Naive thymus-derived CD8-positive, alpha-beta T cell (primary cell): ENCODE data around the gene SGTA. TPM values are rescaled to one million over a fixed set of nuclear protein-coding genes. Genes with fewer than 3 reads are reported as not detected.

Experiments
- ATAC-seq, 2 donors: fragments of 150-1000 bp; cut with Tn5 transposase in 1 of 2; sonication (Bioruptor Pico), chemical (Tn5 transposase) in 1 of 2; 1 replicate in 1 of 2; 2 replicates in 1 of 2; pipeline ENCODE4 v1.10.0; 2021; ENCODE audit warnings: mild to moderate bottlenecking in 2 of 2, moderate library complexity in 2 of 2
- POLR2A ChIA-PET: fragments of 350-600 bp; sonication (Branson Sonifier 250); formaldehyde crosslinking; loops from one replicate; lab custom pipeline; 2021; ENCODE audit warnings: antibody characterized with exemption; lab: Charles Lee
- DNase-seq, 10 donors: peaks; one replicate each; pipeline versions ENCODE4 v3.0.0 to v3.0.0-alpha.2; 2020 to 2022
- H3K27ac Mint-ChIP-seq, 10 donors: one replicate each; pipeline ENCODE4 v1.8.0; 2020 to 2022; ENCODE audit warnings: mild to moderate bottlenecking in 10 of 10, mixed read lengths in 10 of 10, moderate library complexity in 4 of 10, inconsistent platforms in 1 of 10
- H3K27me3 Mint-ChIP-seq, 5 donors: one replicate each; pipeline ENCODE4 v1.8.0; 2021 to 2022; ENCODE audit warnings: mixed read lengths in 5 of 5
- H3K36me3 Mint-ChIP-seq, 3 donors: one replicate each; pipeline ENCODE4 v1.8.0; 2020 to 2022; ENCODE audit warnings: mixed read lengths in 3 of 3, mild to moderate bottlenecking in 2 of 3, inconsistent platforms in 1 of 3
- H3K4me1 Mint-ChIP-seq, 4 donors: one replicate each; pipeline ENCODE4 v1.8.0; 2021 to 2022; ENCODE audit warnings: mixed read lengths in 4 of 4
- H3K4me3 Mint-ChIP-seq, 10 donors: one replicate each; pipeline ENCODE4 v1.8.0; 2020 to 2022; ENCODE audit warnings: mild to moderate bottlenecking in 10 of 10, mixed read lengths in 10 of 10, moderate library complexity in 6 of 10, inconsistent platforms in 1 of 10
- H3K9me3 Mint-ChIP-seq, 9 donors: one replicate each; pipeline ENCODE4 v1.8.0; 2020 to 2022; ENCODE audit warnings: mixed read lengths in 9 of 9, mild to moderate bottlenecking in 3 of 9, inconsistent platforms in 1 of 9, moderate library complexity in 1 of 9
- polyA plus RNA-seq, 3 donors: library from polyadenylated mRNA; unstranded; fragments of 300-500 nt; fragmentation: Illumina TruSeq; gene quantifications; one replicate each; pipeline ENCODE4 v1.2.3, GENCODE V29; 2021
- total RNA-seq, 8 experiments: library from RNA in 2 of 8; stranded (reverse) in 2 of 8; gene quantifications; one replicate each; pipeline ENCODE4 v1.2.3 and lab custom pipeline; 2021 to 2026

Gene SGTA
- total and polyA plus RNA-seq, 5 experiments from 2014 or later, result 23.4 to 37.0 (median 33.8) TPM

DNA sequence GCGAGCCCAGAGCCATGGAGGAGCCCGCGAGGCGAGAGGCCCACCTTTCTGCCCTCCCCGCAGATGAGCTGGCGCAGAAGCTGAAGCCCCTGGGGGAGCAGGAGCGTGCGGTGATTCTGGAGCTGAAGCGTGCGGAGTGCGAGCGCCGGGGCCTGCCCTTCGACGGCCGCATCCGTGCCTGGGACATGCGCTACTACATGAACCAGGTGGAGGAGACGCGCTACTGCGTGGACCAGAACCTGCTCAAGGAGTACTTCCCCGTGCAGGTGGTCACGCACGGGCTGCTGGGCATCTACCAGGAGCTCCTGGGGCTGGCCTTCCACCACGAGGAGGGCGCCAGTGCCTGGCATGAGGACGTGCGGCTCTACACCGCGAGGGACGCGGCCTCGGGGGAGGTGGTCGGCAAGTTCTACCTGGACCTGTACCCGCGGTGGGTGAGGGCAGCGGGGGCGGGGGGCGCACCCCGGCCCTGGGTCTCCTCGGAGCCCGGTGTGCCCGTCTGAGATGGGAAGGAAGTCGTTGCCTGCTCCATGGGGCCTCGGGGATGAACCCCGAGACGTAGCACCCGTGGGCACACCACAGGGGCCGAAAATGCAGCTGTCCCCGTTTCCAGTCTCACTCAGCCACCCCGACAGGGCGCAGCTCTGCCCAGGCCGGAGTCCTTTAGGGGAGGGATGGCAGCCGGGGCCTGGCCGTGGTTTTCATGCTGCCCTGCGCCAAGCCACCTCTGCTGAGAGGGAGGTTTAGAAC is 24.5 kb upstream of the SGTA start:
- Mint-ChIP-seq H3K36me3 (peaks cover 0 to 28% (median 8%) of the 10 kb centered on the region in 3 donors), H3K4me3 (no peak overlapping the region), H3K27me3 (no peaks in the 10 kb centered on the region), H3K9me3 (no peaks in the 10 kb centered on the region), H3K4me1 (peaks cover 0 to 2% (median under 1%) of the 10 kb centered on the region in 4 donors), H3K27ac (no peak overlapping the region)
- ATAC-seq (no peak), DNase-seq (no peak)
- POLR2A ChIA-PET, result interaction anchor here (0.7 kb wide), 1 partner anchor 12 kb away, joined by 3 read pairs; no protein-coding TSS in a partner anchor

DNA sequence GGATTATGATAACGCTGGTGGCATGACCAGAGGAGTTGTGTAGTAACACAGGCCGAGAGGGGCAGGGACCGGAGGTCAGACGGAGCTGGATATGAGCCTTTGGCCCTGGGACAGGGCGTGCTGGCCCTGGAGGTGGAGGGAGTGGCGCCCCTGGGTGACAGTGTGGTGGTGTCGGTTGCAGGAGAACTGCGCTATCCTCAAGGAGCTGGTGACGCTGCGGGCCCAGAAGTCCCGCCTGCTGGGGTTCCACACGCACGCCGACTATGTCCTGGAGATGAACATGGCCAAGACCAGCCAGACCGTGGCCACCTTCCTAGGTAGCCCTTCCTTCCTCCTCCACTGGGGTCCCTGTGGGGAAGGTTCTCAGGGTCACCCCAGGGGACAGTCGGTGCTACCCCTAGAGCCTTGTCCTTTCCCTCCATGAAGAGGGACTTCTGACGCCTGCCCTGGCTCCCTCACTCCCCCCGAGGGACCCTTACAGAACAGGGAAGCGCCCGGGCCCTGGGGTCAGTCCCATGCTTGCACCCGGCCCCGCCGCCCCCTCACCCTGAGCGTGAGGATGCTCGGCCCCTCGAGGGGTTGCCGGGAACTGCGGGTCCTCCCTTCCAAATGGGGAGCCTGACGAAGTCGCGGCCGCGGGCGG is 23.8 kb upstream of the SGTA start:
- ATAC-seq, result no peak
- POLR2A ChIA-PET, result no interaction called here
- no peak for DNase-seq
- Mint-ChIP-seq H3K4me3 (no peak overlapping the region), H3K9me3 (no peaks in the 10 kb centered on the region), H3K4me1 (peaks cover 0 to 4% (median 1%) of the 10 kb centered on the region in 4 donors), H3K27ac (no peak overlapping the region), H3K27me3 (no peaks in the 10 kb centered on the region), H3K36me3 (peaks cover 0 to 31% (median 10%) of the 10 kb centered on the region in 3 donors)

DNA sequence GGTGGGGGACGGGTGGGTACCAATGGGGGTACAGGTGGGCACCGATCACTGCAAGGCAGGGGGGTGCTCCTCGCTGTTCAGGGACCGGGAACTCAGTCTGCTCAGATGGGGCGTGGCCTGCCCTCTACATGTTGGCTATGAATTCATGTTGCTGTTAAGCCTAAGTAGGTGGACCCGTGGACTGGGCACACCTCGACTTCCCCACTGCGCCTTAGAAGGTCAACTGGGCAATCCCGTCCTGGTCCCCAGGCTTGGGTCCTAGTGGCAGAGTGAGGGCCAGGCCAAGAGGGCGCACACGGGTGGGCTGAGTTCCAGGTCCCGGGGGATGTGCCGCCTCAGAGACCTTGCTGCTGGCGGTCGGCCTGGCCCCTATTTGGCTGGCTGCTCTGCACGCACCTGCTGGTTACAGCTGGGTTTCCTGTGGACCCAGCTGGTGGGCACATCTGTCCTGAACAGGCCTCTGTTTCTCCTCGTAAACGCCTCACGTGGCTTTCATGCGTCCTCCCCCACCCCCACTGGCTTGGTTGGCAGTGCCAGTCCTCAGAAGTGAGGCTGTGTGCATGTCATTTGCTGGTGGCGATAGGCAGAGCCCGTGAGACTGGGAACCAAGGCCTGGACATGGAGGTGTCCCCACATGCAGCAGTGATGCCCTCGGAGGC is 23.0 kb upstream of the SGTA start:
- POLR2A ChIA-PET, result no interaction called here
- H3K4me3 Mint-ChIP-seq, result no peak overlapping the region
- no peak overlapping the region for H3K27ac Mint-ChIP-seq
- ATAC-seq, result no peak
- H3K36me3 Mint-ChIP-seq, result peaks cover 0 to 36% (median 12%) of the 10 kb centered on the region in 3 donors
- no peaks in the 10 kb centered on the region for H3K27me3 Mint-ChIP-seq
- H3K9me3 Mint-ChIP-seq, result no peaks in the 10 kb centered on the region
- peaks cover 0 to 4% (median 1%) of the 10 kb centered on the region in 4 donors for H3K4me1 Mint-ChIP-seq
- DNase-seq, result no peak

DNA sequence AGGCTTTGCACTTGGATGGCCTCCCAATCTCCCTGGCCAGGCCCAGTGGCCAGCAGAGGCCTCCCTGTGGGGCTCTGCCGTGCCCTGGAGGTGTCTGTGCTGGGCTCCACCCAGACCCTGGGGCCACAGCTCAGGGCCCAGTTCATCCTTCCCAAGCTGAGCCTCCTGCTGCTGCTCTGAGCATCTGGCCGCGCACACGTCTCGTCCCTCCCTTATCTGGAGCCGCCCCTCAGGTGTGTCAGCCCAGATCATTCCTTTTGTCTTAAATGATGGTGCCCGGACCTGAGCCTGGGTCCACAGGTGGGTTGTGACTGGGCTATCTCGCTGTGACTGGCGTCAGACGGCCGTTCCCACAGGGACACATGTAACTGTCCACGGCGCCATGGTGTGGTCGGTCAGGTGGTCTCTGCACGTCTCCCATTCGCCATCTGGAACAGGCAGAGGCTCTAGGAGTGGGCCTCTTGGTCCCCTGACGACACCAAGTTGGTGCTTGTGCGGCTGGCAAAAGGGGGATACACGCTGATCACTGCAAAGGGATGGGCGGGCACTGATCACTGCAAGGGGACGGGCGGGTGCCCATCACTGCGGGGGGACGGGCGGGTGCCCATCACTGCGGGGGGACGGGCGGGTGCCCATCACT is 22.3 kb upstream of the SGTA start:
- Mint-ChIP-seq H3K9me3 (no peaks in the 10 kb centered on the region), H3K4me1 (peaks cover 0 to 4% (median 1%) of the 10 kb centered on the region in 4 donors), H3K36me3 (peaks cover 0 to 39% (median 12%) of the 10 kb centered on the region in 3 donors), H3K27me3 (no peaks in the 10 kb centered on the region), H3K27ac (no peak overlapping the region), H3K4me3 (no peak overlapping the region)
- ATAC-seq, result no peak
- DNase-seq, result no peak
- POLR2A ChIA-PET, result no interaction called here

DNA sequence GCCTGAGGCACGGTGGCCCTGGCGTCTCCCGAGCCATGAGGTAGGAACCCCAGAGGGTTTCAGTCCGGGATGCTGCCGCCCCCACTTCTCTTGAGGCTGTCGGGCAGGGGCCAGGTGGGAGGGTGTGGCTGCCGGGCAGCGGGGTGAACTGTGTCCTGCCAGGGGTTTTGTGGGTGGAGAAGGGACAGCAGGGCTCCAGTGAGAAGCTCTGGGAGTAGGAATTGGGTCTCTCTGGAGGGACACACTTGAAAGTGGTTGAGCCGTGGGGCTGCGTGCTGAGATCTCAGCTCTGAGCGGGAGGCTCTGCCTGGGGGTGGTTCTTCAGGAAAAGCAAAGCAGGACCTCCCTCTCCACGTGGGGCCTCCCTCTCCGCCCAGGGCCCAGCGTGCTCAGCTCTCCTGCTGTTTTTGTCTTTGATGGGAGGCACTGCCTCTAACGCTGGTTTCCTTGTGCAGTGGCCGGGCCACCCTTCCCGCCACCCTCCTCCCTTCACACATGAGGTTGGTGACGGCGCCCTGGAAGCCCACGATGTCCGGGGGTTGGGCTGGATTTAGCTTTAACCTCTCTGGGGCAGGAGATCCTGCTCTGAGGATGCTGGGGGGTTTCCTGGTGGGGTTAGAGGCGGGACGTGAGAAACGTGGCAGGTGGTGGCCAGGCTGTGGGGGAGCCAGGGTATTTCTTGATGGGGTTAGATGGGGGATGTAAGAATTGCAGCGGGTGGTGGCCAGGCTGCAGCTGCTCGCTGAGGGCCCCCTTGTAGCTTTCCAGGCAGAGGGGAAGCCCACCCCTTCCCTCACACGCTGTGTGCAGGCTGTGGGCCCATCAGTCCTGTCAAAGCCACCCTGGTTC is 21.3 kb upstream of the SGTA start:
- POLR2A ChIA-PET, result no interaction called here

DNA sequence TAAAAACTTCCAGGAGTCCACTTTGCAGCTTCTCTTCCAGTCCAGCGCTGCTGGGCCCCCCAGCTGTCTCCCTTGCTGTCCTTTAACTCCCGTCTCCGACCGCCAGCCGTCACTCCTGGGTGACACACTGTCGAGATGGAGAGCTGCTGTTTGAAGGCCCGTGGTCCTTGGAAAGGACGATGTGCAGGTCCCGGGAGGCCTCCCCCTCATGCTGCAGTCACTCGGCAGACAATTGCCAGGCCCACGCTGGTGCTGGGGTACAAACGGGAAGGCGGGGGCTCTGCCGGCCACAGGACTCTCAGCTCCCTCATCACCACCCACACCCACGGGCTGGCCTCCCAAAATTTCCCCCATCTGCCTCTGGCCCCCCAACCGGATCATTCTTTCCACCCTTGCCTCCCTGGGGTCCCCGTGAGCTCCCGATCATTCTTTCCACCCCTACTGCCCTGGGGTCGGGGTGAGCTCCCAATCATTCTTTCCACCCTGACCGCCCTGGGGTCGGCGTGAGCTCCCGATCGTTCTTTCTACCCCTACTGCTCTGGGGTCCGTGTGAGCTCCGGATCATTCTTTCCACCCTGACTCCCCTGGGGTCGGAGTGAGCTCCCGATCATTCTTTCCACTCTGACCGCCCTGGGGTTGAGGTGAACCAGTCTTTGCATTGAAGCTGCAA is 20.5 kb upstream of the SGTA start:
- POLR2A ChIA-PET, result interaction anchor here (0.5 kb wide), 1 partner anchor 142 kb away, joined by 3 read pairs; no protein-coding TSS in a partner anchor
- no peaks in the 10 kb centered on the region for H3K9me3 Mint-ChIP-seq
- H3K36me3 Mint-ChIP-seq, result peaks cover 0 to 31% (median 5%) of the 10 kb centered on the region in 3 donors
- peak overlapping the region in 3 of 10 donors; percentile 14 to 71 (median 29) for H3K27ac Mint-ChIP-seq
- no peak for ATAC-seq
- DNase-seq, result no peak
- H3K4me1 Mint-ChIP-seq, result peaks cover 0 to 4% (median 1%) of the 10 kb centered on the region in 4 donors
- H3K4me3 Mint-ChIP-seq, result no peak overlapping the region
- H3K27me3 Mint-ChIP-seq, result no peaks in the 10 kb centered on the region

More for the DNA sequence above, 21.3 kb upstream of the SGTA start:
- H3K4me1 Mint-ChIP-seq, result peaks cover 0 to 4% (median 1%) of the 10 kb centered on the region in 4 donors
- H3K4me3 Mint-ChIP-seq, result no peak overlapping the region
- ATAC-seq, result no peak
- DNase-seq, result no peak
- H3K27me3 Mint-ChIP-seq, result no peaks in the 10 kb centered on the region
- peak overlapping the region in 1 of 10 donors; percentile 71 for H3K27ac Mint-ChIP-seq
- no peaks in the 10 kb centered on the region for H3K9me3 Mint-ChIP-seq
- H3K36me3 Mint-ChIP-seq, result peaks cover 0 to 39% (median 12%) of the 10 kb centered on the region in 3 donors

DNA sequence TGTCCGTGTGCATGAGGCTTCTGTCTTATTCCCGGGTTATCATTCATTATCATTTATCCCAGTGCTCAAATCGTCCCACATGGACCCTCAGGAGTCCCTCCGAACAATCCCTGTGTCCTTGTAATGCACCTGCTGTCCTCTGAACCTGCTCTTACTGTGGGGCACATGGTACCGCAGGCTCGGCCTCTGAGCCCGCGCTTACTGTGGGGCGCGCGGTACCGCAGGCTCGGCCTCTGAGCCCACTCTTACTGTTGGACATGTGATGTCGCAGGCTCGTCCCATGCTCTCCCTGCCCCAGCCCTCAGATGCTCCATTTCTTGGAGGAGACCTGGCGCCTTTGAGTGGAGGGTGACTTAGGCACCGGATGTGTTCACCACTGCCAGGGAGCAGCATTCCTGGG is 19.8 kb upstream of the SGTA start:
- Mint-ChIP-seq H3K27ac (no peak overlapping the region), H3K4me1 (peaks cover 0 to 4% (median 1%) of the 10 kb centered on the region in 4 donors), H3K9me3 (no peaks in the 10 kb centered on the region), H3K27me3 (no peaks in the 10 kb centered on the region), H3K36me3 (peaks cover 0 to 30% (median 4%) of the 10 kb centered on the region in 3 donors), H3K4me3 (no peak overlapping the region)
- POLR2A ChIA-PET, result no interaction called here
- ATAC-seq (no peak), DNase-seq (no peak)

DNA sequence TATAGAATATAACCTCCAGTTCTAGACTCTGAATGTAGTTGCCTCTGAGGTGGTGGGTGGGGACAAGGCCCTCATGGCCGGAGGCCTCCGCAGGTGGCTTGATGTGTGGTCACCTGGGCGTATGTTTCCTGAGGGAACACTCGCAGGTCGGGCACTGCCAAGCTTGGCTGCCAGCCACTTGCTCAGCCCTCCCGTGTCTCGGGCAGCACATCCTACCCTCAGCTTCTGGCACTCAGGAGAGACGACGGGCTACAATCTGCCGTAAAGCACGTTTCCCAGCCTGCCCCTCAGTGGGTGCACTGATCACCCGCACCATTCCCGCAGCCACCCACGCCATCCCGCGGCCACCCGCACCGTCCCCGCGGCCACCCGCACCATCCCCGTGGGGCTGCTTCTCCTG is 17.4 kb upstream of the SGTA start:
- POLR2A ChIA-PET, result no interaction called here
- Mint-ChIP-seq H3K36me3 (peaks cover 0 to 36% (median 7%) of the 10 kb centered on the region in 3 donors), H3K27ac (no peak overlapping the region), H3K9me3 (no peaks in the 10 kb centered on the region), H3K4me3 (no peak overlapping the region), H3K27me3 (no peaks in the 10 kb centered on the region), H3K4me1 (peaks cover 0 to 4% (median 1%) of the 10 kb centered on the region in 4 donors)
- no peak for ATAC-seq
- DNase-seq, result no peak

DNA sequence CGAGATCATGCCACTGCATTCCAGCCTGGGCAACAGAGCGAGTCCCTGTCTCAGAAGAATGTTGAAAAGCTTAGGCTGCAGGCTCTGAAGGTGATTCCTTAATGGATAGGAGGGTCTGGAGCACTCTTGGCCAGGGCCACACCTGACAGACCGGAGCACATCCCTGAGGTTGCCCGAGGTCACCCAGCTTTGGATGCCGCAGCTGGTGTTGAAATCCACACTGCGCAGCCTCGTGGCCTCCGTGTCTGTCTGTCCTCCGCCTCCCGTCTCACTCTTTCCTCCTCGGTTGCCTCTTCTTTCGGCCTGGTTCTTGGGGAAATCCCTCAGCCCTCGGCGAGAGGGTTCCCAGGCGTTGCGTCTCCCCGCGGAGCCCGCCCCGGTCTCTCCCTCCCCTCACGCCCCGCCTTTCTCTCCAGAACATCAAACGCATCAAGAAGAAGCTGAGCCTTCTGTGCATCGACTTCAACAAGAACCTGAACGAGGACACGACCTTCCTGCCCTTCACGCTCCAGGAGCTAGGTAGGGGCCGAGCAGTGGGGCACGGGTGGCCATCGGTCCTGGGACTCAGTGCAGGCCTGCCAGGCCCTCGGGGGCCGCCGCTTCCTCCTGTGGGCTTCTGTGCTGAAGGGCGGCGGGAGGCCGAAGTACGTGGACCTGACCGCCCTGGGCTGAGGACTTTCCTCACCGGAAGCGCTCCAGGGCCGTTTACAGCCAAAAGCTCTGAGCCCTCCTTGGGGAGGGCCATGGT is 16.4 kb upstream of the SGTA start:
- Mint-ChIP-seq H3K36me3 (peaks cover 0 to 35% (median 7%) of the 10 kb centered on the region in 3 donors), H3K9me3 (no peaks in the 10 kb centered on the region), H3K27me3 (no peaks in the 10 kb centered on the region), H3K4me3 (no peak overlapping the region), H3K4me1 (peaks cover 0 to 4% (median 1%) of the 10 kb centered on the region in 4 donors), H3K27ac (no peak overlapping the region)
- DNase-seq (no peak), ATAC-seq (no peak)
- POLR2A ChIA-PET, result no interaction called here

DNA sequence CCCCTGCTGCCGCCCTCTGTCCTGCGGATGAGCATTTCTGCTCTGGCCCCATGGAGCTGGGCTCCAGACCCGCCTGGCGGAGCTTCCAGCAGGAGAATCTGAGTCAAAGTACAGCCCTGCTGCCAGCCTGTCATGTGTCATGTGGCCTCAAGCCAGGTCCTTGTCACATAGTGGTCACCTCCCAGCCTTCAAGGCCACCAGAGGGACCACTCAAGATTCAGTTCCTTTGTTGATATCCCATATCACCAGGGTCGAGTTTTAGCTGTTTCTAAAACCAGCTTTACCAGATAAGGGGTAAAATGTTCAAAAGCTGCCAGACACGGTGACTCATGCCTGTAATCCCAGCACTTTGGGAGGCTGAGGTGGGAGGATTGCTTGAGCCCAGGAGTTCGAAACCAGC is 15.7 kb upstream of the SGTA start:
- ATAC-seq, result no peak
- Mint-ChIP-seq H3K4me1 (peaks cover 0 to 4% (median 1%) of the 10 kb centered on the region in 4 donors), H3K9me3 (no peaks in the 10 kb centered on the region), H3K4me3 (no peak overlapping the region), H3K27me3 (no peaks in the 10 kb centered on the region), H3K36me3 (peaks cover 0 to 33% (median 7%) of the 10 kb centered on the region in 3 donors), H3K27ac (no peak overlapping the region)
- DNase-seq, result no peak
- POLR2A ChIA-PET, result no interaction called here

DNA sequence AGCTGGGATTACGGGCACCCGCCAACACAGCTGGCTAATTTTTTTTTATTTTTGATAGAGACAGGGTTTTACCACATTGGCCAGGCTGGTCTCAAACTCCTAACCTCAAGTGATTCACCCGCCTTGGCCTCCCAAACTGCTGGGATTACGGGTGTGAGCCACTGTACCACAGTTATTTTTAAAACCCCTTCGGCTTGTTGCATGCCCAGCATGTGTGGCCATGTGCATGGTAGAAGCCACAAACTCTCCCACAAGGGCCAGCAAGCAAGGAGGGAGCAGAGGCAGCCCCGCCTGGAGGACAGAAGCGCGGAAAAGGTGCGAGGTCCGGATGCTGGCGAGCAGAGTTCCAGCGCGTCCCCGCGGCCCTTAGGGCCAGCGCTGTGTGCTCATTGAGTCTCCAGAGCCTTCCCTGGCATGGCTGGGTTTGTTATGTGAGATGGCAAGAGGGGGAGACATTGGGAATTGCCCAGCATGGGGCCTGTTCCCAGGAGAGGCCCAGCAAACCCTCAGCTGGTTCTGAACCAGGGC is 15.1 kb upstream of the SGTA start:
- no peaks in the 10 kb centered on the region for H3K27me3 Mint-ChIP-seq
- POLR2A ChIA-PET, result no interaction called here
- H3K27ac Mint-ChIP-seq, result no peak overlapping the region
- H3K36me3 Mint-ChIP-seq, result peaks cover 0 to 34% (median 9%) of the 10 kb centered on the region in 3 donors
- ATAC-seq (no peak), DNase-seq (no peak)
- H3K9me3 Mint-ChIP-seq, result no peaks in the 10 kb centered on the region
- peaks cover 0 to 4% (median 1%) of the 10 kb centered on the region in 4 donors for H3K4me1 Mint-ChIP-seq
- no peak overlapping the region for H3K4me3 Mint-ChIP-seq
